Neuronal stem cell (in vitro differentiated cells): ENCODE data around the gene RNF181.

Experiments used
- DNase-seq: peaks from one replicate; pipeline ENCODE4 v3.0.0-alpha.2; 2013; ENCODE audit warnings: low spot score
- H2AFZ ChIP-seq: one replicate; pipeline ENCODE4 v1.6.1; 2013; ENCODE audit warnings: mild to moderate bottlenecking, low read length, inconsistent platforms
- H2AK5ac ChIP-seq: 2 replicates; pipeline ENCODE4 v1.6.1; 2013; ENCODE audit warnings: low read depth, mild to moderate bottlenecking, inconsistent platforms, low read length, moderate library complexity, mixed read lengths
- H2BK120ac ChIP-seq: 2 replicates; pipeline ENCODE4 v1.6.1; 2013; ENCODE audit warnings: low read depth, mild to moderate bottlenecking, inconsistent platforms, low read length, moderate library complexity, mixed read lengths
- H2BK12ac ChIP-seq: one replicate; pipeline ENCODE4 v1.6.1; 2013; ENCODE audit warnings: low read length, inconsistent platforms
- H2BK15ac ChIP-seq: 2 replicates; pipeline ENCODE4 v1.6.1; 2013; ENCODE audit warnings: mild to moderate bottlenecking, low read length, inconsistent platforms, mixed read lengths
- H2BK5ac ChIP-seq: one replicate; pipeline ENCODE4 v1.6.1; 2013; ENCODE audit warnings: inconsistent platforms, mild to moderate bottlenecking, low read length, moderate library complexity
- H3K14ac ChIP-seq: one replicate; pipeline ENCODE4 v1.6.1; 2013; ENCODE audit warnings: low read length, inconsistent platforms
- H3K18ac ChIP-seq: 2 replicates; pipeline ENCODE4 v1.6.1; 2013; ENCODE audit warnings: low read length, inconsistent platforms
- H3K23ac ChIP-seq: 2 replicates; pipeline ENCODE4 v1.6.1; 2013; ENCODE audit warnings: low read depth, mild to moderate bottlenecking, mixed read lengths, low read length, inconsistent platforms; ENCODE audit not compliant: poor library complexity
- H3K27ac ChIP-seq: replicated peaks from 3 replicates; pipeline ENCODE4 v1.5.1; 2013; ENCODE audit warnings: low read length, inconsistent platforms
- H3K27me3 ChIP-seq, 3 experiments: 2 replicates each; pipeline ENCODE4 v1.6.1; 2013; ENCODE audit warnings: low read length in 3 of 3, mild to moderate bottlenecking in 2 of 3, inconsistent platforms in 1 of 3, low read depth in 1 of 3, mixed read lengths in 1 of 3, moderate library complexity in 1 of 3; ENCODE audit not compliant: control insufficient read depth in 3 of 3, insufficient read depth in 3 of 3
- H3K36me3 ChIP-seq, 2 donors: replicated peaks in 1 of 2; 2 replicates each; pipeline ENCODE4 v1.6.1; 2013; ENCODE audit warnings: low read length in 2 of 2; ENCODE audit not compliant: control insufficient read depth in 2 of 2, insufficient read depth in 2 of 2
- H3K4ac ChIP-seq: 2 replicates; pipeline ENCODE4 v1.6.1; 2013; ENCODE audit warnings: inconsistent platforms, mild to moderate bottlenecking, low read length, moderate library complexity
- H3K4me1 ChIP-seq, 2 donors: 1 replicate in 1 of 2; 2 replicates in 1 of 2; pipeline ENCODE4 v1.6.1; 2013; ENCODE audit warnings: low read length in 2 of 2, low read depth in 1 of 2; ENCODE audit not compliant: control insufficient read depth in 2 of 2, insufficient read depth in 1 of 2
- H3K4me2 ChIP-seq: one replicate; pipeline ENCODE4 v1.6.1; 2013; ENCODE audit warnings: mild to moderate bottlenecking, low read length, inconsistent platforms; ENCODE audit not compliant: insufficient read depth, poor library complexity, severe bottlenecking
- H3K4me3 ChIP-seq, 2 donors: 2 replicates each; pipeline ENCODE4 v1.5.1; 2013; ENCODE audit warnings: low read length in 2 of 2, mild to moderate bottlenecking in 2 of 2, inconsistent platforms in 1 of 2, moderate library complexity in 1 of 2
- H3K79me1 ChIP-seq: one replicate; pipeline ENCODE4 v1.6.1; 2013; ENCODE audit warnings: low read depth, mild to moderate bottlenecking, inconsistent platforms, low read length, moderate library complexity
- H3K9ac ChIP-seq: one replicate; pipeline ENCODE4 v1.6.1; 2013; ENCODE audit warnings: mild to moderate bottlenecking, low read depth, low read length, inconsistent platforms; ENCODE audit not compliant: poor library complexity
- H3K9me3 ChIP-seq, 2 donors: replicated peaks in 1 of 2; 2 replicates each; pipeline versions ENCODE3 to v1.6.1; 2013; ENCODE audit warnings: low read length in 2 of 2, mild to moderate bottlenecking in 2 of 2, inconsistent platforms in 1 of 2, low read depth in 1 of 2, mixed read lengths in 1 of 2, moderate library complexity in 1 of 2; ENCODE audit not compliant: control insufficient read depth in 2 of 2, insufficient read depth in 1 of 2
- H4K8ac ChIP-seq: one replicate; pipeline ENCODE4 v1.6.1; 2013; ENCODE audit warnings: low read depth, mild to moderate bottlenecking, inconsistent platforms, low read length, moderate library complexity
- H4K91ac ChIP-seq: one replicate; pipeline ENCODE4 v1.6.1; 2013; ENCODE audit warnings: low read length, low read depth, mild to moderate bottlenecking, inconsistent platforms; ENCODE audit not compliant: poor library complexity
- WGBS, 2 donors: extraction: QIAGEN DNeasy Blood & Tissue Kit; methylation state at CpG; one replicate each; pipeline ENCODE4 v1.1.7; 2013; ENCODE audit warnings: missing lambda C conversion rate in 2 of 2, mixed read lengths in 1 of 2; ENCODE audit not compliant: insufficient read length in 2 of 2, insufficient replicate concordance in 1 of 2; ENCODE audit errors: extremely low coverage in 2 of 2; 5-methylcytosine and 5-hydroxymethylcytosine counted together

Gene RNF181

DNA sequence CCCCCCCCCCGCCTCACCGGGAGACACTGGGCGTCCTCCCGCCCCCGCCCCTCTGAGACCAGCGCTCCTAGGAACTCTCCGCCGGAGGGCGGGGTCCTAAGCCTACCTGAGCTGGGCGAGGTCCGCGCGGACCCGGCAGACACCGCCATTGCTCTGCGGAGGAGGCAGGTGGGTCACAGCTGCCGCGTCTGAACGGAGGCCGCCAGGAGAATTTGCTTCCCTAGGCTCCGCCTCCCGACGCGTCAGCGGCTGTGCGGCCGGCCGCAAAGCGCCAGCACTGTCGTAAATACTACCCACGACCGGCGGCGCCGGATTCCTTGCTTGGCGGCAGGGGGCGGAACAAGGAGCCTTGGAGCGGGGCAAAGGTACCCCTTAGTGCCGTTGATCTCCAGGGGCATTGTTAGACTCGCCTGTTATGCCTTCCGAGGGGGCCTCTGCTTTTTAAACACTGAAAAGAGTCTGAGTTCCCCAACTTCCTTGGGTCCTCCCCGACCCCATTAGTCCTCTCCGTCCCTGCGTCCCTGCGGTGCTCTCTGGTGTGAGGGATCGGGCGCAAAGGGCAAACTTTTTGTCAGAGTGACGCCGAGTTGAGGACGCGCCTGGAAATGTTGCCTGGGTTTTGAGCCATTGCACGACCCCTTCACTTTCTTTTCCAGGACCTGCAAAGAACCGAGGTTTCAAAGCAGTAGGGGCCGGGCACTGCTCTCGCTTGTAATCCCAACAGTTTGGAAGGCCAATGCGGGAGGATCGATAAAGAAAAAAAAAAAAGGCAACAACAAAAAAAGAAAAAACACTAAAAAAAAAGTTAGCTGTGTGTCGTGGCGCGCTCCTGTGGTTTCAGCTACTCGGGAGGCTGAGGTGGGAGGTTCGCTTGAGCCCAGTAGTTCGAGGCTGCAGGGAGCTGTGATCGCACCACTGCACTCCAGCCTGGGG is 34.0 kb upstream of the RNF181 start, which contains the start of gene GGCX:
TSS of gene GGCX (minus strand) at position 214 of the 933 bp plus-strand sequence. CDS start at position 149, 65 bp downstream.
- no peak within 1 kb of the TSS for H2BK15ac ChIP-seq
- peaks cover 2% of the 10 kb centered on the region for H3K79me1 ChIP-seq
- H3K14ac ChIP-seq: peak within 1 kb of the TSS; percentile 5
- H3K4me2 ChIP-seq: peak within 1 kb of the TSS; percentile 81
- H3K23ac ChIP-seq: peak within 1 kb of the TSS; percentile 21
- peak within 1 kb of the TSS; percentile 13 for H2BK5ac ChIP-seq
- no peak within 1 kb of the TSS for H2BK120ac ChIP-seq
- WGBS, 2 donors: no CpG with 5 or more reads among the region's 64 CpGs
- peaks cover 9 to 26% of the 10 kb centered on the region in 2 donors for H3K36me3 ChIP-seq
- H3K4me3 ChIP-seq: peak within 1 kb of the TSS; percentile 87 to 89
- no peak within 1 kb of the TSS for H3K4ac ChIP-seq
- H2BK12ac ChIP-seq: no peak within 1 kb of the TSS
- peak within 1 kb of the TSS; percentile 68 for H3K27ac ChIP-seq
- H3K9me3 ChIP-seq: no peaks in the 10 kb centered on the region
- no peak within 1 kb of the TSS for H4K8ac ChIP-seq
- H3K27me3 ChIP-seq: no peaks in the 10 kb centered on the region
- peak within 1 kb of the TSS; percentile 84 for H3K18ac ChIP-seq
- DNase-seq: peak; percentile 92
- H2AFZ ChIP-seq: peak within 1 kb of the TSS; percentile 90
- no peak within 1 kb of the TSS for H2AK5ac ChIP-seq
- H4K91ac ChIP-seq: no peak within 1 kb of the TSS
- H3K9ac ChIP-seq: peak within 1 kb of the TSS; percentile 83
- peaks cover 0 to 2% of the 10 kb centered on the region in 2 donors for H3K4me1 ChIP-seq

DNA sequence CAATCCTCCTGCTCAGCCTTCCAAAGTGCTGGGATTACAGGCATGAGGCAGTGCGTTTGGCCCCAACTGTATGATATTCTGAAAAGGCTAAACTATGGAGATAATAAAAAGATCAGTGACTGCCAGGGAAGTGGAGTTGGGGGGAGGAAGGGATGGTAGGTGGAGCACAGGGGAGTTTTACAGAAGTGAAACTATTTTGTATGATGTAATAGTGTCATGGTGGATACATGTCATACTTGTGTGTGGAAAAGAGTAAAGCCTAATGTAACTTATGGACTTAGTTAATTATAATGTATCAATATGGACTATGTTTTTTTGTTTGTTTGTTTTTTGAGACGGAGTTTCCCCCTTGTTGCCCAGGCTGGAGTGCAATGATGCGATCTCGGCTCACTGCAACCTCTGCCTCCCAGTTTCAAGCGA is 31.4 kb upstream of the RNF181 start:
- Histone ChIP-seq H4K8ac (no peak overlapping the region), H3K14ac (no peak overlapping the region), H3K4me1 (peaks cover 0 to 2% of the 10 kb centered on the region in 2 donors), H3K9me3 (no peaks in the 10 kb centered on the region), H3K36me3 (peaks cover 0 to under 1% of the 10 kb centered on the region in 2 donors), H3K27me3 (no peaks in the 10 kb centered on the region), H3K23ac (no peak overlapping the region), H4K91ac (no peak overlapping the region), H2AFZ (no peak overlapping the region), H3K4me3 (no peak overlapping the region), H3K18ac (no peak overlapping the region), H2BK15ac (no peak overlapping the region), H3K4ac (no peak overlapping the region), H3K4me2 (no peak overlapping the region), H2BK12ac (no peak overlapping the region), H3K27ac (no peak overlapping the region), H2BK120ac (no peak overlapping the region), H2BK5ac (no peak overlapping the region), H3K79me1 (peaks cover 2% of the 10 kb centered on the region), H2AK5ac (no peak overlapping the region), H3K9ac (no peak overlapping the region)
- no CpG with 5 or more reads among the region's 5 CpGs for WGBS, 2 donors
- DNase-seq: no peak

DNA sequence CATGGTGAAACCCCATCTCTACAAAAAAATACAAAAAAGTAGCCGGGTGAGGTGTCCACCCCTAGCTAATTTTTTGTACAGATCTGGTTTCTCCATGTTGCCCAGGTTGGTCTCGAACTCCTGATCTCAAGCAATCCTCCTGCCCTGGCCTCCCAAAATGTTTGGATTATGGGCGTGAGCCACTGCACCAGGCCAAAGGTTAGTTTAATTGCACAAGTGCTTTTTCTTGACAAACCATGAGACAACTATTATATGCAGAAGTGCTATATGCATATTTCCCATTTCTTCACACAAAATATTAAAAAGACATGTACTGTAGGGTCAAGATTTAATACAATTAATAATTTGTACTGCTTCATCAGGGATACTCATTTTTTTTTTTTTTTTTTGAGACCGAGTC is 29.3 kb upstream of the RNF181 start:
- no peak overlapping the region for H3K18ac ChIP-seq
- no peak overlapping the region for H2AFZ ChIP-seq
- no peak overlapping the region for H2AK5ac ChIP-seq
- no peak overlapping the region for H3K9ac ChIP-seq
- no peaks in the 10 kb centered on the region for H3K79me1 ChIP-seq
- no peak for DNase-seq
- no peak overlapping the region for H2BK5ac ChIP-seq
- no peak overlapping the region for H4K8ac ChIP-seq
- no CpG with 5 or more reads among the region's 4 CpGs for WGBS, 2 donors
- no peak overlapping the region for H3K4ac ChIP-seq
- H3K27ac ChIP-seq: no peak overlapping the region
- H2BK12ac ChIP-seq: no peak overlapping the region
- no peaks in the 10 kb centered on the region for H3K4me1 ChIP-seq
- no peaks in the 10 kb centered on the region for H3K36me3 ChIP-seq
- no peak overlapping the region for H3K23ac ChIP-seq
- no peak overlapping the region for H2BK15ac ChIP-seq
- no peak overlapping the region for H3K4me3 ChIP-seq
- H2BK120ac ChIP-seq: no peak overlapping the region
- H3K4me2 ChIP-seq: no peak overlapping the region
- no peaks in the 10 kb centered on the region for H3K9me3 ChIP-seq
- H3K14ac ChIP-seq: no peak overlapping the region
- peaks cover 0 to 11% (median 10%) of the 10 kb centered on the region in 3 experiments for H3K27me3 ChIP-seq
- H4K91ac ChIP-seq: no peak overlapping the region

DNA sequence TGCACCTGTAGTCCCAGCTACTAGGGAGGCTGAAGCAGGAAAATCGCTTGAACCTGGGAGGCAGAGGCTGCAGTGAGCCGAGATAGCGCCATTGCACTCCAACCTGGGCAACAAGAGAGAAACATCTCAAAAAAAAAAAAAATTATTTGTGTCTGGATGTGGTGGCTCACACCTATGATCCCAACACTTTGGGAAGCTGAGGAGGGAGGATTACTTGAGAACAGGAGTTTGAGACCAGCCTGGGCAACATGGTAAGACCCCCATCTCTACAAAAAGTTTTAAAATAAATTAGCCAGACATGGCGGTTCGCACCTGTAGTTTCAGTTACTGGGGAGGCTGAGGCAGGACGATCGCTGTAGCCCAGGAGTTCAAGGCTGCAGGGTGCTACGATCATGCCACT is 19.8 kb upstream of the RNF181 start:
- H3K4ac ChIP-seq: no peak overlapping the region
- no peaks in the 10 kb centered on the region for H3K79me1 ChIP-seq
- H3K23ac ChIP-seq: no peak overlapping the region
- H3K9me3 ChIP-seq: no peaks in the 10 kb centered on the region
- WGBS, 2 donors: no CpG with 5 or more reads among the region's 8 CpGs
- H2AK5ac ChIP-seq: no peak overlapping the region
- H3K4me1 ChIP-seq: peaks cover 20 to 26% of the 10 kb centered on the region in 2 donors
- H2BK120ac ChIP-seq: no peak overlapping the region
- H2BK15ac ChIP-seq: no peak overlapping the region
- H3K9ac ChIP-seq: no peak overlapping the region
- H3K14ac ChIP-seq: no peak overlapping the region
- no peak overlapping the region for H3K4me3 ChIP-seq
- H2BK5ac ChIP-seq: no peak overlapping the region
- no peaks in the 10 kb centered on the region for H3K36me3 ChIP-seq
- H3K27me3 ChIP-seq: peaks cover 0 to 14% (median 10%) of the 10 kb centered on the region in 3 experiments
- no peak overlapping the region for H3K18ac ChIP-seq
- H3K4me2 ChIP-seq: no peak overlapping the region
- no peak overlapping the region for H4K91ac ChIP-seq
- no peak for DNase-seq
- H2AFZ ChIP-seq: no peak overlapping the region
- no peak overlapping the region for H2BK12ac ChIP-seq
- no peak overlapping the region for H3K27ac ChIP-seq
- H4K8ac ChIP-seq: no peak overlapping the region
